Nephron (organoid): ENCODE results near the gene ZDHHC23.

Source experiments
- H3K27ac Mint-ChIP-seq, 3 experiments: 2 replicates each; pipeline ENCODE4 v1.8.0; 2020; ENCODE audit warnings: mixed read lengths in 3 of 3, mild to moderate bottlenecking in 2 of 3, moderate library complexity in 1 of 3
- H3K27me3 Mint-ChIP-seq: 2 replicates; pipeline ENCODE4 v1.8.0; 2021; ENCODE audit warnings: low read depth, mild to moderate bottlenecking, moderate library complexity, mixed read lengths
- H3K36me3 Mint-ChIP-seq: 2 replicates; pipeline ENCODE4 v1.8.0; 2020; ENCODE audit warnings: low read depth, mixed read lengths
- H3K4me1 Mint-ChIP-seq: 2 replicates; pipeline ENCODE4 v1.8.0; 2020; ENCODE audit warnings: mixed read lengths
- H3K4me3 Mint-ChIP-seq, 3 experiments: 2 replicates each; pipeline ENCODE4 v1.8.0; 2020; ENCODE audit warnings: mild to moderate bottlenecking in 3 of 3, mixed read lengths in 3 of 3, moderate library complexity in 2 of 3
- H3K9me3 Mint-ChIP-seq: 2 replicates; pipeline ENCODE4 v1.8.0; 2020; ENCODE audit warnings: mixed read lengths
- TF ChIP-seq, protein P1 (sequence below), 3 experiments: fragments of 200-600 bp; sonication (generic); IDR thresholded peaks; one replicate each; pipeline ENCODE4 v1.5.0; 2021; ENCODE audit warnings: antibody characterized with exemption in 3 of 3; ENCODE audit not compliant: unreplicated experiment in 3 of 3

Gene ZDHHC23

DNA sequence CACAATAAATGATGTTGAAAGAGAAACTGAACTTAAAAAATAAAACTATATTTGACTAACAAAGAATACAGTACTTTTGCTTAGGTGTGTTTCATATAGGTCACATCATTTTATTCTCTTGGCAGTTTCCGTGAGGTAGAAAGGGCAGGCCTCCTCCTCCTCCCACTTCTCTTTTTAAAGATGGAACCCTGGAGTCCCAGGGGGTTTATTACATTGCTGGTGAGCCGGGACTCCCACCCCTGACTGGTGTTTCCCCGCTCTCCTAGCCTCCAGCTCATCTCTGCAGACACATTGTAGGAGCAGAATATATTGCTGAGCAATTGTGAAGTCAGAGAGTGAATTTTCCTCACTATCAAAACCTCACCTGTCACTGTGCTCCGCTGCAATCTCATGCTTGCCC lies 30.0 kb downstream of the ZDHHC23 start:
- Mint-ChIP-seq H3K9me3 (peaks cover 19% of the 10 kb centered on the region), H3K36me3 (peaks cover 48% of the 10 kb centered on the region), H3K27ac (no peak overlapping the region), H3K4me1 (no peaks in the 10 kb centered on the region), H3K4me3 (no peak overlapping the region), H3K27me3 (no peaks in the 10 kb centered on the region)
- TF ChIP-seq, protein P1, sequence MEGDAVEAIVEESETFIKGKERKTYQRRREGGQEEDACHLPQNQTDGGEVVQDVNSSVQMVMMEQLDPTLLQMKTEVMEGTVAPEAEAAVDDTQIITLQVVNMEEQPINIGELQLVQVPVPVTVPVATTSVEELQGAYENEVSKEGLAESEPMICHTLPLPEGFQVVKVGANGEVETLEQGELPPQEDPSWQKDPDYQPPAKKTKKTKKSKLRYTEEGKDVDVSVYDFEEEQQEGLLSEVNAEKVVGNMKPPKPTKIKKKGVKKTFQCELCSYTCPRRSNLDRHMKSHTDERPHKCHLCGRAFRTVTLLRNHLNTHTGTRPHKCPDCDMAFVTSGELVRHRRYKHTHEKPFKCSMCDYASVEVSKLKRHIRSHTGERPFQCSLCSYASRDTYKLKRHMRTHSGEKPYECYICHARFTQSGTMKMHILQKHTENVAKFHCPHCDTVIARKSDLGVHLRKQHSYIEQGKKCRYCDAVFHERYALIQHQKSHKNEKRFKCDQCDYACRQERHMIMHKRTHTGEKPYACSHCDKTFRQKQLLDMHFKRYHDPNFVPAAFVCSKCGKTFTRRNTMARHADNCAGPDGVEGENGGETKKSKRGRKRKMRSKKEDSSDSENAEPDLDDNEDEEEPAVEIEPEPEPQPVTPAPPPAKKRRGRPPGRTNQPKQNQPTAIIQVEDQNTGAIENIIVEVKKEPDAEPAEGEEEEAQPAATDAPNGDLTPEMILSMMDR (IDR thresholded peaks at IDR 0.05; ENCODE audit: unreplicated experiment in 3 of 3): no peak

DNA sequence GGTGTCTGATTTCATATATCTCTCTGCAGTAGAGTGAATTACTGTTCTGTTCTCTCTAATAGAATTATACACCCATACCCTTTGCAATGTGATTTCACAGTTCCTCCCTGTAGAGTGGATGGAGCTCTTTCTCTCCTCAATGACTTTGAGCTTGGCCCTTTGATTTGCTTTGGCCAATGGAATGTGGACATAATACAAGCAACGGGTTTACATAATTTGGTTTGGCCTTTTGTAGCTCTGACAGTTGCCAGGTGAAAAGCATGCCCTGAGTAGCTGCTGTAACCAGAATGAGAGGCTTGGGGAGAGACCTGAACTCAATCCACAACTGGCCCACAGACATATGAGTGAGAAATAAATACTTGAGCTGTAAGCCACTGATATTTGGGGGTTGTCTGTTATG lies 32.1 kb downstream of the ZDHHC23 start:
- Mint-ChIP-seq H3K4me1 (no peaks in the 10 kb centered on the region), H3K27ac (no peak overlapping the region), H3K27me3 (no peaks in the 10 kb centered on the region), H3K4me3 (no peak overlapping the region), H3K9me3 (peaks cover under 1% of the 10 kb centered on the region), H3K36me3 (peaks cover 35% of the 10 kb centered on the region)
- TF ChIP-seq, protein P1 (IDR thresholded peaks at IDR 0.05; ENCODE audit: unreplicated experiment in 3 of 3): no peak

DNA sequence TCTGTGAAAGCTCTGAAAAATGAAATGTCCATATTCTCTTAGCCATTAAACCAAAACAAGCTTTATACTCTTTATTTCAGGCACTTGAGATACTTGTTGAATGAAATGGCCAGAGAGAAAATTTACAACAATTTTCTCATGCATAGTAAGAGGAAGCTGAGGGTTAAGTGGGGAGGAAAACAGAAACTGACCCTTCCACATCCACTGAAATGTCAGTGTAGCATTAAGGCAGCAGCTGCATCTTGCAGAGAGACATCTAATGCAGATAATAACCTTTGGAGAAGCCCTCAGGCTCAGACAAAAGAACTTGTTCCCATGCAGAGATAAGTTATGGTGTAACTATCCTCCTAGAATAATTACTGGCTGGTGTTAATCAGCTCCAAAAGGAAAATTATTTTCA lies 34.0 kb downstream of the ZDHHC23 start:
- H3K36me3 Mint-ChIP-seq: peaks cover 47% of the 10 kb centered on the region
- TF ChIP-seq, protein P1 (IDR thresholded peaks at IDR 0.05; ENCODE audit: unreplicated experiment in 3 of 3): no peak
- no peak overlapping the region for H3K4me3 Mint-ChIP-seq
- H3K4me1 Mint-ChIP-seq: no peaks in the 10 kb centered on the region
- H3K27ac Mint-ChIP-seq: no peak overlapping the region
- no peaks in the 10 kb centered on the region for H3K27me3 Mint-ChIP-seq
- H3K9me3 Mint-ChIP-seq: peaks cover 1% of the 10 kb centered on the region

DNA sequence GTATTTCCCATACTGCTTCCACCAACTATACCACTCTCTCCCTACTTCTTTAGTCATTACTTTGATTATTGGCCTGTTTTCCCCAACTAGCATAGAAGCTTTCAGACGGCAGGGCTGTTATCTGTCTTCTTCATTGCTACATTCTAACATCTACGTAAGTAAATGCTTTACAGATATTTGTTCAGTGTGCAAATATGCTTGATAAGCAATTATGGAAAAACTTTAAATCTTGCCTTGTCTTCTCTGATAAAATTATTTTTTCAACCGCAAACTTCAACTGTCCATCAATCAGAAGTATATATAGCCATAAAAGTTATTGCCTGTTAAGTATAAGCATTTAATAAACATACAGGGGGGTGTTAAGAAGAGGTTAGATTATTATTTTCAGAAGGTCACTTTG lies 35.7 kb downstream of the ZDHHC23 start:
- Mint-ChIP-seq H3K9me3 (peaks cover 8% of the 10 kb centered on the region), H3K36me3 (peaks cover 43% of the 10 kb centered on the region), H3K27ac (no peak overlapping the region), H3K4me1 (no peaks in the 10 kb centered on the region), H3K4me3 (no peak overlapping the region), H3K27me3 (no peaks in the 10 kb centered on the region)
- TF ChIP-seq, protein P1 (IDR thresholded peaks at IDR 0.05; ENCODE audit: unreplicated experiment in 3 of 3): no peak

DNA sequence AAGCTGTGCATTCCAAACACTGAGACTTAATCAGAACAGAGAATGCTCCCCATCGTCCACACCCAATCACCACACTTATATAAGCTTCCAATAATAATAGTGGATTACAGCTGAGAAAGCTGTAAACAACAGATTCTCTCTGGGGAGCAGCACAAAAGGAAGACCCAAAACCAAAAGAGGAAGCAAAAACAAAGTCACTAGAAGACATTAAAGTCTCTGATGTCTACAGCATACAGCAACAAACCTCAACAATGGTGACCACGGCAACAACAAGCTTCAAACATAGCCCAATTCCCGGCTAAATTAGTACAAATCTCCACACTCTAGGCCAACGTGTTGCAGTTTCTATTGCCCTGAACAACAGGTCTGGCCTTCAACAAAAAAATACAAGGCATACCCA lies 37.7 kb downstream of the ZDHHC23 start:
- Mint-ChIP-seq H3K27ac (no peak overlapping the region), H3K4me3 (no peak overlapping the region), H3K27me3 (no peaks in the 10 kb centered on the region), H3K9me3 (peaks cover 10% of the 10 kb centered on the region), H3K4me1 (no peaks in the 10 kb centered on the region), H3K36me3 (peaks cover 44% of the 10 kb centered on the region)
- TF ChIP-seq, protein P1 (IDR thresholded peaks at IDR 0.05; ENCODE audit: unreplicated experiment in 3 of 3): no peak

DNA sequence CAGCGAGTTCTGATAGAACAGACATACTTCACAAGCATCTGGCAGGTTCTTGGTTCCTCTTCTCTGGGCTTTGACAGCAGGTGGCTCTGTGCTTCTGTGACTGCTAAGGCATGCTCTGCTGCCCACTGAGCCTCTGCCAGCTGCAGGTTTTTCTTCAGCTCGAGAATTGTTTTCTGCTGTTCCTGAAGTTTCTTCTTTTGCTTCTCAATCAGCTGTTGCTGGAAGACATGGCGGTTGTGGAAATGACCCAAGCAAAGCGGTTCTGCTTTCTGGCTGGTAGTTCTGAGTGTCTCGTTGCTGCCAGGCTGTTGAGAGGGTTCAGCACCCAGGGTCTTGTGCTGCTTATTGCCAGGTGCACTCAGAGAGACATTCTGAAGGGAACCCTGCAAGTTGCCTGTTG lies 57.7 kb downstream of the ZDHHC23 start:
- Mint-ChIP-seq H3K4me1 (no peaks in the 10 kb centered on the region), H3K36me3 (peaks cover 39% of the 10 kb centered on the region), H3K9me3 (no peaks in the 10 kb centered on the region), H3K4me3 (no peak overlapping the region), H3K27ac (no peak overlapping the region), H3K27me3 (no peaks in the 10 kb centered on the region)
- TF ChIP-seq, protein P1 (IDR thresholded peaks at IDR 0.05; ENCODE audit: unreplicated experiment in 3 of 3): no peak
